ENCODE measurements around the gene MTF1. TPM values are rescaled to one million over a fixed set of nuclear protein-coding genes. Genes with fewer than 3 reads are reported as not detected.
A peak's percentile ranks its signal among the peaks of the same experiment; 100 is the strongest.

Gene MTF1
- total RNA-seq, 1 donor = 4.3 TPM

DNA sequence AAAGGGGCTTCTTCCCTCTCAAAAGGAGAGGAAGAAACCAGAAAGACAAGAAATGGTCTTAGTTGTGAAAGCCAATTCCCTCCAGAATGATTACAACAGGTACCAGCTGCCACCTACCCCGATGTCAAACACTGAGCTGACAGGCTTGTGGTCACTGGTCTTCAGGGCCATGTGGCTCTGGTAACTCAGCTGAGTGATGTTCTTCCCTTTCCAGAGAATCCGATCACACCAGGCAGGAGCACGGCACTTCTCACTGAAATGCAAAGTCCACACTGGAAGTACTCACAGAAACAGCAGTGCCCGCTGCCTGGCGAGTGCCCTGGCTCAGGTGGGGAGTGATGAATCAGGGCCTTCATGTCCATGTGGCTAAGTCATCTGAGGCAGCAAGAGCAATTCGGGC, 18.7 kb upstream of the MTF1 start:
- Histone ChIP-seq H2AFZ (ENCODE audit: low read length) (no peak overlapping the region), H3K9me3 (ENCODE audit: low read depth, low read length) (no peaks in the 10 kb centered on the region), H3K79me2 (ENCODE audit: insufficient read depth, low read length) (no peaks in the 10 kb centered on the region), H3K4me3 (ENCODE audit: insufficient read depth, low read length) (no peak overlapping the region), H4K20me1 (ENCODE audit: insufficient read depth, low read length) (no peaks in the 10 kb centered on the region), H3K27me3 (ENCODE audit: insufficient read depth, low read length) (no peaks in the 10 kb centered on the region), H3K4me1 (ENCODE audit: insufficient read depth, low read length) (no peaks in the 10 kb centered on the region), H3K27ac (ENCODE audit: low read depth, low read length) (no peak overlapping the region), H3K36me3 (ENCODE audit: insufficient read depth, low read length) (peaks cover 63% of the 10 kb centered on the region), H3K4me2 (ENCODE audit: insufficient read depth, low read length) (no peak overlapping the region)
- DNase-seq (ENCODE audit: insufficient read length, low spot score, missing footprints) = no peak
- TF ChIP-seq, protein P1, sequence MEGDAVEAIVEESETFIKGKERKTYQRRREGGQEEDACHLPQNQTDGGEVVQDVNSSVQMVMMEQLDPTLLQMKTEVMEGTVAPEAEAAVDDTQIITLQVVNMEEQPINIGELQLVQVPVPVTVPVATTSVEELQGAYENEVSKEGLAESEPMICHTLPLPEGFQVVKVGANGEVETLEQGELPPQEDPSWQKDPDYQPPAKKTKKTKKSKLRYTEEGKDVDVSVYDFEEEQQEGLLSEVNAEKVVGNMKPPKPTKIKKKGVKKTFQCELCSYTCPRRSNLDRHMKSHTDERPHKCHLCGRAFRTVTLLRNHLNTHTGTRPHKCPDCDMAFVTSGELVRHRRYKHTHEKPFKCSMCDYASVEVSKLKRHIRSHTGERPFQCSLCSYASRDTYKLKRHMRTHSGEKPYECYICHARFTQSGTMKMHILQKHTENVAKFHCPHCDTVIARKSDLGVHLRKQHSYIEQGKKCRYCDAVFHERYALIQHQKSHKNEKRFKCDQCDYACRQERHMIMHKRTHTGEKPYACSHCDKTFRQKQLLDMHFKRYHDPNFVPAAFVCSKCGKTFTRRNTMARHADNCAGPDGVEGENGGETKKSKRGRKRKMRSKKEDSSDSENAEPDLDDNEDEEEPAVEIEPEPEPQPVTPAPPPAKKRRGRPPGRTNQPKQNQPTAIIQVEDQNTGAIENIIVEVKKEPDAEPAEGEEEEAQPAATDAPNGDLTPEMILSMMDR (IDR thresholded peaks at IDR 0.05; ENCODE audit: extremely low read depth, low read depth, low read length) = no peak

DNA sequence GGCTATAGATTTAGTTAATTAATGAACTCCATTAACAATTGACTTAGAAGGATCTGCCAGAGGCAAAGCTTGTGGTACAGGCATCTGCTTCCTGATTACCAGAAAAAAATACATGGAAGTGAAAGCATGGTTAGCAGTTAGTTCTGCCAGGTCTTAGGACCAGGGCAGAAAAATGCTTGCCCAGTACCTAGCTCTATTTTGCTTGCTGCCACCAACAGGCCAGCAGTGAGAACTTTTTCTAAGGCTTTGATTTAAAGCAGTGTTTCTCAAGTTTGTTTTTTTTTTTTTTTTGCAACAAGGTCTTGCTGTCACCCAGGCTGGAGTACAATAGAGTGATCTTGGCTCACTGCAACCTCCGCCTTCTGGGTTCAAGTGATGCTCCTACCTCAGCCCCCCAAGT, 16.4 kb upstream of the MTF1 start:
- H3K4me2 ChIP-seq (ENCODE audit: insufficient read depth, low read length) = no peak overlapping the region

DNA sequence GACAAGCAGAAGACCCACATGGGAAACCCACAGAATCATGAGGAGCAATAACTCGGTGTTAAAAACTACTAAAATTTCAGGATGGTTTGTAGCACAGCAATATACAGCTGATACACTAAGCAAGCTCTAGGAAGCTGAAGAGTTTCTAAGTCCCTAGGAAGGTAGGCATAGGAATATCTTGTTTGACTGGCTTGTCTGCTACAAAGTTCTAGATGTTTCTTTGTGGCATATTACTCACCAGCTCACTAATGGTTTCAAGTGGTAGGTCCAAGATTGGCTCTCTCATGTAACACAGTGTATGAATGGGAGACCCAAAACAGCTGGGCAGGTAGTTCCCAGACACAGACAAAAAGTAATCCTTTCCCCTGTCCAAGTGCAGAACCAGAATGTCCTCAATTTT, 13.3 kb upstream of the MTF1 start:
- DNase-seq (ENCODE audit: insufficient read length, low spot score, missing footprints) = no peak
- Histone ChIP-seq H4K20me1 (ENCODE audit: insufficient read depth, low read length) (no peaks in the 10 kb centered on the region), H2AFZ (ENCODE audit: low read length) (no peak overlapping the region), H3K27me3 (ENCODE audit: insufficient read depth, low read length) (no peaks in the 10 kb centered on the region), H3K36me3 (ENCODE audit: insufficient read depth, low read length) (peaks cover 55% of the 10 kb centered on the region), H3K9me3 (ENCODE audit: low read depth, low read length) (no peaks in the 10 kb centered on the region), H3K27ac (ENCODE audit: low read depth, low read length) (no peak overlapping the region), H3K4me3 (ENCODE audit: insufficient read depth, low read length) (no peak overlapping the region), H3K4me1 (ENCODE audit: insufficient read depth, low read length) (no peaks in the 10 kb centered on the region), H3K79me2 (ENCODE audit: insufficient read depth, low read length) (no peaks in the 10 kb centered on the region), H3K4me2 (ENCODE audit: insufficient read depth, low read length) (no peak overlapping the region)
- TF ChIP-seq, protein P1 (IDR thresholded peaks at IDR 0.05; ENCODE audit: extremely low read depth, low read depth, low read length) = no peak

More for the DNA sequence above, 16.4 kb upstream of the MTF1 start:
- Histone ChIP-seq H3K4me3 (ENCODE audit: insufficient read depth, low read length) (no peak overlapping the region), H3K79me2 (ENCODE audit: insufficient read depth, low read length) (no peaks in the 10 kb centered on the region), H3K36me3 (ENCODE audit: insufficient read depth, low read length) (peaks cover 54% of the 10 kb centered on the region), H3K9me3 (ENCODE audit: low read depth, low read length) (no peaks in the 10 kb centered on the region), H3K27me3 (ENCODE audit: insufficient read depth, low read length) (no peaks in the 10 kb centered on the region), H3K4me1 (ENCODE audit: insufficient read depth, low read length) (no peaks in the 10 kb centered on the region), H3K27ac (ENCODE audit: low read depth, low read length) (no peak overlapping the region), H4K20me1 (ENCODE audit: insufficient read depth, low read length) (no peaks in the 10 kb centered on the region), H2AFZ (ENCODE audit: low read length) (no peak overlapping the region)
- TF ChIP-seq, protein P1 (IDR thresholded peaks at IDR 0.05; ENCODE audit: extremely low read depth, low read depth, low read length) = peak; percentile 35
- no peak for DNase-seq (ENCODE audit: insufficient read length, low spot score, missing footprints)

DNA sequence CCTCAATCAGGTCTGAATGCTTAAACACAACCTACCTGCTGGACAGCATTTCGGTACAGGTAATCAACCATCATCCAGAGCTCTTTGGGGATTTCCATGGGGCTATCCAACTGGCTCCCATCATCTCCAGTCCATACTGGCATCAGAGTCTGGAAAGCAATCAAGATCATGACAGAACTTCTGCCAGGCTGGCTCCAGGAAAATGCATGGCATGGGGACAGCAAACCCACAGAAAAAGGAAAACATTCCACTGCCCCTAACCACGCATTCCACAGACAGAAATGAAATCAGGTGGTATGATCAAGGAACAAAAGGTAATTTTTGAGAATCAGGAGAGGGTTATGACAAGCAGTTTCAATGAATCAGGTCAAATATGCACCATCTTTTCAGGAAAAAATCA, 9.1 kb upstream of the MTF1 start:
- TF ChIP-seq, protein P1 (IDR thresholded peaks at IDR 0.05; ENCODE audit: extremely low read depth, low read depth, low read length) = no peak
- Histone ChIP-seq H4K20me1 (ENCODE audit: insufficient read depth, low read length) (no peaks in the 10 kb centered on the region), H3K4me2 (ENCODE audit: insufficient read depth, low read length) (no peak overlapping the region), H3K27ac (ENCODE audit: low read depth, low read length) (no peak overlapping the region), H3K36me3 (ENCODE audit: insufficient read depth, low read length) (peaks cover 60% of the 10 kb centered on the region), H3K79me2 (ENCODE audit: insufficient read depth, low read length) (no peaks in the 10 kb centered on the region), H3K9me3 (ENCODE audit: low read depth, low read length) (no peaks in the 10 kb centered on the region), H2AFZ (ENCODE audit: low read length) (no peak overlapping the region), H3K4me1 (ENCODE audit: insufficient read depth, low read length) (no peaks in the 10 kb centered on the region), H3K4me3 (ENCODE audit: insufficient read depth, low read length) (no peak overlapping the region), H3K27me3 (ENCODE audit: insufficient read depth, low read length) (no peaks in the 10 kb centered on the region)
- no peak for DNase-seq (ENCODE audit: insufficient read length, low spot score, missing footprints)
